BE2C (cell line): ENCODE measurements around the gene SLC7A7.
"Not testable (repeated sequence)": the region's sequence is repeated elsewhere in the genome, so short reads cannot be mapped to it uniquely, and the experiment has no call there.

ENCODE experiments used
- DNase-seq: peaks from one replicate; pipeline ENCODE4 v3.0.0-alpha.2; 2020
- H3K27me3 ChIP-seq: fragments of 250-450 bp; sonication (Bioruptor Pico); 2 replicates; pipeline ENCODE4 v1.5.1; 2020; ENCODE audit warnings: mild to moderate bottlenecking
- H3K36me3 ChIP-seq: fragments of 250-450 bp; sonication (Bioruptor Pico); 2 replicates; pipeline ENCODE4 v1.5.1; 2020; ENCODE audit warnings: mild to moderate bottlenecking
- H3K4me1 ChIP-seq: fragments of 250-450 bp; sonication (Bioruptor Pico); 2 replicates; pipeline ENCODE4 v1.5.1; 2020
- H3K4me3 ChIP-seq: 2 replicates; pipeline ENCODE4 v1.5.1; 2011; ENCODE audit warnings: low read depth, low read length
- H3K9me3 ChIP-seq: fragments of 250-450 bp; sonication (Bioruptor Pico); 2 replicates; pipeline ENCODE4 v1.5.1; 2020
- TF ChIP-seq, protein P1 (sequence below): IDR thresholded peaks from 2 replicates; pipeline ENCODE4 v1.5.1; 2012; ENCODE audit warnings: mild to moderate bottlenecking, low read depth, low read length

The SLC7A7 gene

DNA sequence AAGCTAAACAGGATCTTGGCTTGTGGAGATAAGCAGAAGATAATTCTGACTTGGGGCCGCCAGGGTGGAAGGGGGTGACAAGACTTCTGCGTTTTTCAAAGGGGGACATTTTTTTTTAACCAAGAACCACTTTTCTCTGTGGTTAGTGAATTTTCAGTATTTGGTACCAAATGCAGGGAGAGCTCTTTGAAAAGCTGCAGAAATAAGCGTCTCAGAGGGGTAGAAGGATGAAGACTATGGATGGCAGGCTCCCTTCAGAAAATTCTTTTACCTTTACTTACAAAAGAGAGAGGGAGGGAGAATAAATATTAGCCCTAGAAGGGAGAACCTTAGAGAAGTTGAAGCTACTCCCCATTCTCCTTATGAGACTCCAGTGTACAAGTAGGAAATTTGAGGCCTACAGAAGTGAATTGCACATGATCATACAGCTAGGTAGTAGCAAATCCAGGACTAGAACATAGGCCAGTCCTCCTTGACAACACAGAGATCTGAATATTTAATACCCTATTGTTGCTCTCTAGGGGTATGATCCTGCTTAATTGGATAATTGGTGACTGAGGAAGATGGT is 15.3 kb upstream of the SLC7A7 start:
- TF ChIP-seq, protein P1, sequence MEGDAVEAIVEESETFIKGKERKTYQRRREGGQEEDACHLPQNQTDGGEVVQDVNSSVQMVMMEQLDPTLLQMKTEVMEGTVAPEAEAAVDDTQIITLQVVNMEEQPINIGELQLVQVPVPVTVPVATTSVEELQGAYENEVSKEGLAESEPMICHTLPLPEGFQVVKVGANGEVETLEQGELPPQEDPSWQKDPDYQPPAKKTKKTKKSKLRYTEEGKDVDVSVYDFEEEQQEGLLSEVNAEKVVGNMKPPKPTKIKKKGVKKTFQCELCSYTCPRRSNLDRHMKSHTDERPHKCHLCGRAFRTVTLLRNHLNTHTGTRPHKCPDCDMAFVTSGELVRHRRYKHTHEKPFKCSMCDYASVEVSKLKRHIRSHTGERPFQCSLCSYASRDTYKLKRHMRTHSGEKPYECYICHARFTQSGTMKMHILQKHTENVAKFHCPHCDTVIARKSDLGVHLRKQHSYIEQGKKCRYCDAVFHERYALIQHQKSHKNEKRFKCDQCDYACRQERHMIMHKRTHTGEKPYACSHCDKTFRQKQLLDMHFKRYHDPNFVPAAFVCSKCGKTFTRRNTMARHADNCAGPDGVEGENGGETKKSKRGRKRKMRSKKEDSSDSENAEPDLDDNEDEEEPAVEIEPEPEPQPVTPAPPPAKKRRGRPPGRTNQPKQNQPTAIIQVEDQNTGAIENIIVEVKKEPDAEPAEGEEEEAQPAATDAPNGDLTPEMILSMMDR = no peak
- H3K4me1 ChIP-seq = 0 out of 2 replicates have a peak, but pooled peaks cover 3% of the 10 kb centered on the region
- H3K4me3 ChIP-seq = peak overlapping the region; percentile 98
- H3K27me3 ChIP-seq = no peaks in the 10 kb centered on the region
- H3K36me3 ChIP-seq = peaks cover 18% of the 10 kb centered on the region
- no peak for DNase-seq
- no peaks in the 10 kb centered on the region for H3K9me3 ChIP-seq

DNA sequence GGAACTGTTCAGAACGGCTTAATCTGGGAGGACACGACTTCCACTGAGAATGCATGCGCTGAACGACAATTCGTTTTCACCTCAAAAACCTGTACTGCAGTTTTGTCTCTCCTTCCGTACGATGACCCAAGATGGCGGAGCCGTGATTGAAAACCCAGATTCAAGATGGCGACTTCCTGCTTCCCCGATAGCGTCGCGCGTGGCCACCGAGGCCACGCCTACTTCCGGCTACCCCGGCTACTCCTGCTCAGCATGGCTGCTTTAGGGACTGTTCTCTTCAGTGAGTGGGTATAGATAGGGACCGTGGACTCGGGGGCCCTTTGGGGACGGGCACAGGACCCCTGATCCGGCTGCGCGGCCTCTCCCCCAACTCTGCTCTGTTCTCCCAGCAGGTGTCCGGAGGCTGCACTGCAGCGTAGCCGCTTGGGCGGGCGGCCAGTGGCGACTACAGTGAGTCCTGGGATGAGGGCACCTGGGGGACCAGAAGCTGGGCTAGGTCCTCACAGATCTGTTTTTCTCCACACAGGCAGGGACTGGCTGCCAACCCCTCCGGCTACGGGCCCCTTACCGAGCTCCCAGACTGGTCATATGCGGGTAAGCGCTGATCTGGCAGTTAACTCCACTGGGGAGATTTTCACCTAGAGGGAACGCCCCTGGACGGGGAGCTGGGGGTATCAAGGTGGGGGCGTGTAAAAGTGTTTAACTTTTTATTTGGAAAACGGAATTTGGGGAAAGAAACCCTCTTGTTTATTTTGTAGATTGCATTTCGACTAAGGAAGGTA is 14.6 kb upstream of the SLC7A7 start, which contains the start of gene MRPL52:
MRPL52 (plus strand) TSS at position 227 of the 782 bp plus-strand sequence; CDS start at position 253, 26 bp downstream.
- Histone ChIP-seq H3K4me3 (peak within 1 kb of the TSS; percentile 98), H3K36me3 (peaks cover 18% of the 10 kb centered on the region), H3K9me3 (no peaks in the 10 kb centered on the region), H3K27me3 (no peaks in the 10 kb centered on the region), H3K4me1 (0 out of 2 replicates have a peak, but pooled peaks cover 3% of the 10 kb centered on the region)
- TF ChIP-seq, protein P1 = no peak
- DNase-seq = peak; percentile 91

DNA sequence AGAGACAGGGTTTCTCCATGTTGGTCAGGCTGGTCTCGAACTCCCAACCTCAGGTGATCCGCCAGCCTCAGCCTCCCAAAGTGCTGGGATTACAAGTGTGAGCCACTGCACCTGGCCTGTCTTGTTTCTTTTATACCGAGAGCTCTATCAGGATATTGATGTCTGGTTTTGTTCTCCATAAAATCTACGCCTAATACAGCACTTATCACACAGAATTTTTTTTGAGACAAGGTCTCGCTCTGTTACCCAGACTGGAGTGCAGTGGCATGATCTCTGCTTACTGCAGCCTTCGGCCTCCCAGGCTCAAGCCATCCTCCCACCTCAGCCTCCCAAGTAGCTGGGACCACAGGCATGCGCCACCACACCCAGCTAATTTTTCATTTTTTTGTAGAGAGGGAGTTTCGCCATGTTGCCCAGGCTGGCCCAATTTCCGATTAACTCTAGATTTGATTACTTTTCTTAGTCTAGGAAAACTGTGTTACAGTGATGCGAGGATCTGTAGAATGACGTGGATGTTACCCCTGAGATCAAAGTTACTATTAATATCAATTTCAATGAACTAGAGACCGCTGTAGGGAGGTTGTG is 13.9 kb upstream of the SLC7A7 start:
- H3K36me3 ChIP-seq = peaks cover 16% of the 10 kb centered on the region
- peak overlapping the region; percentile 98 for H3K4me3 ChIP-seq
- H3K9me3 ChIP-seq, H3K27me3 ChIP-seq, DNase-seq, H3K4me1 ChIP-seq: not testable (repeated sequence)

DNA sequence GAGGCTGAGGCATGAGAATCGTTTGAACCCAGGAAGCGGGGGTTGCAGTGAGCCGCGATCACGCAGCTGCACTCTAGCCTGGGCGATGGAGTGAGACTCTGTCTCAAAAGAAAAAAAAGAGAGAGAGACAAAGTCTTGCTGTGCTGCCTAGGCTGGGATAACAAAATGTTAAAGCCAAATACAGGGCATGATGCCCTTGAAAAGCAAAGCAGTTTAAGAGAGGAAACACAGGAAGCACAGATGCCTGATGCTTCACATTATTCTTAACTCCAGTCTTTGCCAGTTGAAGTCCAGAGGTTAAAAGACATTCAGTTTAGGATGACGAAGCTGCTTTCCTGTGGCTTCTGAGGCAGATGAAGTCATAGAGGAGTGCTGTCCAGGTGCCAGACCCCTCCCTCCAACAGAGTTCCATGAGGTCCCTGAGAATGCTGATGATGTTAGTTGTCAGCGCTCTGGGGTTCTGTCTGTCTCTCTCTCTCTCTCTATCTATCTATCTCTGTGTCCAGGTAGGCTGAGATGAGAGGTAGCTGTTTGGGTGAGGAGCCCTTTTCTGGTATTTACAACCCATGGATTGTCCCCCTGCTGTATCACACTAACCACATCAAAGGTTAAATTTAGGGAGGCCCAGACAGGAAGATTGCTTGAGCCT is 9.6 kb upstream of the SLC7A7 start:
- DNase-seq = no peak
- Histone ChIP-seq H3K36me3 (no peaks in the 10 kb centered on the region), H3K27me3 (no peaks in the 10 kb centered on the region), H3K9me3 (no peaks in the 10 kb centered on the region), H3K4me3 (no peak overlapping the region), H3K4me1 (no peaks in the 10 kb centered on the region; the same call in 1 of the 2 replicates)
- TF ChIP-seq, protein P1 = no peak

DNA sequence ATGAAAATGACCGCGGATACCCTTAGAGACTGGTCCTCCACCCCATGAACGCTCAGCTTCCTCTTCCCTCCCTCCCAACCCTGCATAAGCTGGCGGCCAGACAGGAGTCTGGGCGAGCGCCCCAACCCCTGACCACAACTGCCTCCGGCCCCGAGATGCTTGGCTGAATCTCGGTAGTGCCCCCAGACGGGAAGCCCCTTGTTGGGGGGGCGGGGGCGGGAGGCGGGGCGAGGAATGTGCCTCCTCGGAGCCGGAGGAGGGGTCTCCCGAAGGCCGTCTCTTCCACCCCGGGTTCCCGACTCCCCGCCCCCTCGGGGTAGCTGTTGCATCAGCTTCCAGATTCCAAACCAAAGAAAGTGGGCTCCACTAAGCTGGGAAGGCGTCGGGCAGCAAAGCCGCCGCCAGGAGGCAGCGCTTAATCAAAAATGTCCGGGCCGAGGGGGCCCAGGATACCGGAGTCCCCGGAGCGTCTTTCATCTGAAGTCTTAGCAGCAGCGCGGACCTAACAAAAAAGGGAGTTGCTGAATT is 7.4 kb upstream of the SLC7A7 start:
- H3K27me3 ChIP-seq = no peaks in the 10 kb centered on the region
- no peaks in the 10 kb centered on the region for H3K9me3 ChIP-seq
- H3K36me3 ChIP-seq = no peaks in the 10 kb centered on the region
- peak; percentile 80 for DNase-seq
- peak overlapping the region; percentile 54 for H3K4me3 ChIP-seq
- H3K4me1 ChIP-seq = no peaks in the 10 kb centered on the region; the same call in 1 of the 2 replicates
- TF ChIP-seq, protein P1 = peak; percentile 83

DNA sequence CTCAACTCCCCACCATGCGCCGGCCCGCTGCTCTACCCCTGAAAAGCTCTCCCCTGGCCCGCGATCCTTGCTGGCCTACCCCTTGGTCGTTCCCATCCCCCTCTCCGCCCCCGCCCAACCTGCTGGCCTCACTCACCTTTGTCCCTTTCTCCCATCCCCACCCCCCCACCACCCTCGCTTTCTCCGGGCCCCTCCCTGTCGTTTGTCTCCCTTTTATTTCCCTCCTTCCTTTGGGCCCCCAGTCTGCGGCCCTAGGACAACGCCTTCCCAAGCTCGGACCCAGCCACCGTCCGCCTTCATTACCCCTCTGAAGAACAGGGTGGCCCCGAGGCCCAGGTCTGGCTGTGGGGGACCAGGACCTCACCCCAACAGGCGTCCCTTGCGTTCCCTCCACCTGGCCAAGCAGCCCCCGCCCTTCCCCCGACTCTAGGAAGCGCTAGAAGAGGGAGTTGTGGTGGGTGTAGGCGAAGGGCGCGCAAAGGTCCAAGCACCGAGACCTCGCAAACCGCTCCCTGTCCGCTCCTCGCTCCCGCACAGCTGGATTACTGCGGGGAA is 6.9 kb upstream of the SLC7A7 start:
- no peaks in the 10 kb centered on the region for H3K9me3 ChIP-seq
- H3K4me1 ChIP-seq = no peaks in the 10 kb centered on the region; the same call in 1 of the 2 replicates
- H3K27me3 ChIP-seq = no peaks in the 10 kb centered on the region
- H3K4me3 ChIP-seq = no peak overlapping the region
- no peaks in the 10 kb centered on the region for H3K36me3 ChIP-seq
- DNase-seq = no peak
- TF ChIP-seq, protein P1 = no peak
